Testis (tissue), 2 donors: ENCODE measurements around the gene ATP6AP2.

Source experiments
- POLR2A ChIP-seq: fragments of 450-650 bp; IDR thresholded peaks from one replicate; pipeline ENCODE4 v1.6.1; 2017; ENCODE audit warnings: antibody characterized with exemption, mild to moderate bottlenecking, moderate library complexity
- TF ChIP-seq, protein P1 (sequence below), 3 experiments: fragments of 450-650 bp in 2 of 3; fragments of 200-600 bp in 1 of 3; sonication (generic) in 1 of 3; IDR thresholded peaks; one replicate each; pipeline ENCODE4 v1.5.1; 2016 to 2019; ENCODE audit warnings: antibody characterized with exemption in 3 of 3, mild to moderate bottlenecking in 2 of 3, moderate library complexity in 1 of 3

DNA sequence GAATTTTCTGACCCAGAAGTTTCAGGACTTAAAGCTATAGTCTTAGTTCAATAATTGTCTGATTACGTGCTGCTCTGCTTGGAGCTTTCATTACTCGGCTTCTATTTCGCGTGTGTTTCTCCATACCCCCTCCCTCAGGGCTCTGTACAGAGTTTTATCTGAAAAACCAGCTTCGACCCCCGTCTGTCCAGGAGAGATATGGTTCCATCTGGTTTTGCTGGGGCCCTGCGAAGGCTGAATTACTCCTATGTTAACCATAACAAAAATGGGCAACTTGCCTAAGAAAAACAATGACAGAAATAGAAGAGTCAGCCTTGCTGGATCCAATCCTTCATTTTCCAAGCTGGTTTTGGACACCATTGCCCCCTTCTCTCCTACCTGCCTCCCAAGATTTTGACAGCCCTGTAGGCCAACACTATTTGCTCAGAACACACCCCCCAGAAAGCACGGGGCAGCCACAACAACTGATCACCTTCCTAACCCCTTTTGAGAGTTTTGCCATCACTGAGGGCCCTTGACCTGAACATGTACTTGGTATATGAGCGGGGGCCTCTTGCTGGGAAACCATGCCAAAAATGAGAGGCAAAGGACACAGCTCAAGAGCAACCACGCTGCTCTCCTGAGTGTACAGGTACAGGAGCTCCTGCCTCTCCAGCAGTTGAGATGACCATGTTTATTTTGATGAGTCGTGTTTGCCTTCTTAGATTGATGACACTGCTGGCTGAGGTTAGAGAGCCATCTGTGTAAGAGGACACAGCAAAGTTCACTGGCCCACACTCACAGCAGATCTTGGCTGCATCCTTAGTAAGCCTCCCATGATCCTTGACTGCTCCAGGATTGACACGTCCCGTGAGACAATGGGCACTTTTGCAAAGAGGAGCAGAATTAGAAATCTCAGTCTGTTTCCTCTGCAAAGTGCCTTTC is 36.2 kb upstream of the ATP6AP2 start:
- TF ChIP-seq POLR2A: no peak
- TF ChIP-seq, protein P1, sequence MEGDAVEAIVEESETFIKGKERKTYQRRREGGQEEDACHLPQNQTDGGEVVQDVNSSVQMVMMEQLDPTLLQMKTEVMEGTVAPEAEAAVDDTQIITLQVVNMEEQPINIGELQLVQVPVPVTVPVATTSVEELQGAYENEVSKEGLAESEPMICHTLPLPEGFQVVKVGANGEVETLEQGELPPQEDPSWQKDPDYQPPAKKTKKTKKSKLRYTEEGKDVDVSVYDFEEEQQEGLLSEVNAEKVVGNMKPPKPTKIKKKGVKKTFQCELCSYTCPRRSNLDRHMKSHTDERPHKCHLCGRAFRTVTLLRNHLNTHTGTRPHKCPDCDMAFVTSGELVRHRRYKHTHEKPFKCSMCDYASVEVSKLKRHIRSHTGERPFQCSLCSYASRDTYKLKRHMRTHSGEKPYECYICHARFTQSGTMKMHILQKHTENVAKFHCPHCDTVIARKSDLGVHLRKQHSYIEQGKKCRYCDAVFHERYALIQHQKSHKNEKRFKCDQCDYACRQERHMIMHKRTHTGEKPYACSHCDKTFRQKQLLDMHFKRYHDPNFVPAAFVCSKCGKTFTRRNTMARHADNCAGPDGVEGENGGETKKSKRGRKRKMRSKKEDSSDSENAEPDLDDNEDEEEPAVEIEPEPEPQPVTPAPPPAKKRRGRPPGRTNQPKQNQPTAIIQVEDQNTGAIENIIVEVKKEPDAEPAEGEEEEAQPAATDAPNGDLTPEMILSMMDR (IDR thresholded peaks at IDR 0.05): no peak
